Duodenal mucosa (tissue), 2 donors: ENCODE measurements around the gene FAM72C.
"Not testable (repeated sequence)": the region's sequence is repeated elsewhere in the genome, so short reads cannot be mapped to it uniquely, and the experiment has no call there.

Source experiments
- H3K27ac ChIP-seq: one replicate; pipeline ENCODE4 v1.7.0; 2013; ENCODE audit warnings: low read depth, low read length
- H3K27me3 ChIP-seq, 2 donors: one replicate each; pipeline ENCODE4 v1.7.0; 2013; ENCODE audit warnings: low read length in 2 of 2, control low read depth in 1 of 2; ENCODE audit not compliant: insufficient read depth in 2 of 2, control insufficient read depth in 1 of 2
- H3K36me3 ChIP-seq, 2 donors: one replicate each; pipeline ENCODE4 v1.7.0; 2013; ENCODE audit warnings: low read length in 2 of 2, control low read depth in 1 of 2; ENCODE audit not compliant: insufficient read depth in 2 of 2, control insufficient read depth in 1 of 2
- H3K4me1 ChIP-seq, 2 donors: one replicate each; pipeline ENCODE4 v1.7.0; 2013; ENCODE audit warnings: low read length in 2 of 2, control low read depth in 1 of 2; ENCODE audit not compliant: insufficient read depth in 2 of 2, control insufficient read depth in 1 of 2
- H3K4me3 ChIP-seq, 2 donors: one replicate each; pipeline ENCODE4 v1.7.0; 2013; ENCODE audit warnings: low read length in 2 of 2, low read depth in 1 of 2
- H3K9ac ChIP-seq, 2 donors: one replicate each; pipeline ENCODE4 v1.7.0; 2013; ENCODE audit warnings: low read length in 2 of 2, low read depth in 1 of 2
- H3K9me3 ChIP-seq, 2 donors: one replicate each; pipeline ENCODE4 v1.7.0; 2013; ENCODE audit warnings: low read length in 2 of 2, control low read depth in 1 of 2; ENCODE audit not compliant: control insufficient read depth in 1 of 2

The FAM72C gene

DNA sequence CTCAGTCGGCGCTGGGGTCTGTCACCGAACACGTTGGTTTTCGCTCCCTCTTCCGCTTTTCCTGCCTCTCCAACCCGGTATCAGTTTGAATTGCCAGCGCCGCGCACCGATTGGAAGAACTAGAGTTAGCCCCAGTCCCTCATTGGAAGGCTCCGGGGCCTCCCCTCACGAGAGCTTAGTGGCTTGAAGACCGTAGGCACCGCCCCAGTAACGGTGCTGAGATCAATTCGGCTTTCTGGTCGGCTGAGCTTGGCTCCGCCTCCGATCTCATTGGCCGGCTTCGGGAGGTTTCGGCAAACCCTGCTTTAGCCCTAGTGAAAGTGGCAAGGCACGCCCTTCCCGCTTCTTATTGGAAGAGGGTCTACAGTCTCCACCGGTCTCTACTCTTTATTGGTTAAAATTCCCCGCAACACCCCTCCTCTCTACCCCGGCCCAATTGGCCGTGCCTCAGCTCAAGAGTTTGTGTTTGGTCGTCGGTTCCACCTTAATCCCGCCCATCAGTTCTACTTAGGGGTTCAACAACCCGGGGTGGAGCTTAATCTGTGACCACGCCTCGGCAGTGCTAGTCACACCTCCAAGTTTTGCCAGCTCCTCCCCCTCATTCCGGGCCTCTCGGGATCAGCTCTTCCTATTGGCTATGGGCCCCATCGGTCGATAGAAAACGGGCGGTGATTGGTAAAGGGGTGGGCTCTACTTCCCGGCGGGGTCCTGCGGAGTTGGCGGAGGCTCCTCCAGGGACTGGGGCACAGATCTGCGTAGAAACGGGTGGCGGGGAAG, at the start of gene FAM72C:
Gene FAM72C (minus strand): TSS at position 63 of the 777 bp plus-strand sequence. CDS start 845 bp downstream, outside the sequence.
- H3K36me3 ChIP-seq, H3K4me3 ChIP-seq, H3K9ac ChIP-seq, H3K27me3 ChIP-seq, H3K9me3 ChIP-seq, H3K4me1 ChIP-seq, H3K27ac ChIP-seq: not testable (repeated sequence)

DNA sequence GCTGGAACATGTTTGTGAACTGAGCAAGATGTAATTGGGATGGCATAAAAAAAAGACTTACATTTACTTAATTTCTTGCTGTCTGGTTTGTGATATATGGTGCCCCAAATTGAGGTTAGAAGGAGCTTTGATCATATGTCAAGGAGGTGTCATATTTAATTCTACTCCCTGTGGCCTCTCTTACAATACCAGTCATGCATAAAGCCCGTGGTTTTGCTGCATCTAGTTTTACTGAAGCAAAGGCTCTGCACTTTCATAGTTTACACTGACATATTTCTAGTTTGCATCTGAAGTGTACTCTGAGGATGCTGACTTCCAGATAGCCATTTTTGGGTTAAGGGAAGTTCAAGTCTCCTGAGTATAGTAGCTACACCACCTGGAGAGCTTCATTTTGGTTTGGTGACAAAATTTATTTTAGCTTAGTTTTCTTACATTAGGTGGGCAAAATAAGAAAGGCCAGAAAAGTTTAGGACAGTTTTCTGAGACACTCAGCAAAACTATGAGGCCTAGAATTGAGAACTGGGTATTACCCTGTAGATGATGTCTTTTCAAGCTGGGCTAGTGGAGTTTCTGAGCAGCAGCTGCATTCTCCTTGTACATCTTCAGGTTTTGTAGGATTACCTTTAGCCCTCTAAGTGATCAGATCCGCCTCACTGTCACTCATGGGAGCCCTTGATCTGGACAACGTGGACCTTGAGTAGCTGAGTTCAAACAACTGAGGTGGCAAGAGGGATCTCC, 48.4 kb upstream of the FAM72C start:
- not testable (repeated sequence) for H3K4me1 ChIP-seq, H3K27ac ChIP-seq, H3K27me3 ChIP-seq, H3K4me3 ChIP-seq, H3K9ac ChIP-seq, H3K36me3 ChIP-seq, H3K9me3 ChIP-seq

DNA sequence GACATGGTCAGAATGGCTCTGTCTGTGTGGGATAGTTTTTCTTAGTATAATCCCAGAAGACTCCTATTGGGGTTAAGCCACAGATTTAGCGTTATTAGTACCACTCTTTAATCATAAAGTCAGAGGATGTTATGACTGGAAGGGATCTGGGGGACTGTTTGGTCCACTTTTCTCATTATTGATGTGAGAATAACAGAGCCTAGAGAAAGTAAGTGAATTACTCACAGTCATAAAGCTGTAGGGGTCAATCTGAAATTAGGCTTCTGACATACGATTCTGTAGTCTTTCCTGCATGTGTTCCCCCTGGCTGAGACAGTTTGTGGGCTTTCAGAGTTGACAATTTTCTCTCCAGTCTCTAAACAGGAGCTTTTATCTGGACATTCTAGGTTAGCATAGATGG, 47.3 kb upstream of the FAM72C start:
- not testable (repeated sequence) for H3K4me1 ChIP-seq, H3K27me3 ChIP-seq, H3K27ac ChIP-seq, H3K9ac ChIP-seq, H3K9me3 ChIP-seq, H3K36me3 ChIP-seq, H3K4me3 ChIP-seq

DNA sequence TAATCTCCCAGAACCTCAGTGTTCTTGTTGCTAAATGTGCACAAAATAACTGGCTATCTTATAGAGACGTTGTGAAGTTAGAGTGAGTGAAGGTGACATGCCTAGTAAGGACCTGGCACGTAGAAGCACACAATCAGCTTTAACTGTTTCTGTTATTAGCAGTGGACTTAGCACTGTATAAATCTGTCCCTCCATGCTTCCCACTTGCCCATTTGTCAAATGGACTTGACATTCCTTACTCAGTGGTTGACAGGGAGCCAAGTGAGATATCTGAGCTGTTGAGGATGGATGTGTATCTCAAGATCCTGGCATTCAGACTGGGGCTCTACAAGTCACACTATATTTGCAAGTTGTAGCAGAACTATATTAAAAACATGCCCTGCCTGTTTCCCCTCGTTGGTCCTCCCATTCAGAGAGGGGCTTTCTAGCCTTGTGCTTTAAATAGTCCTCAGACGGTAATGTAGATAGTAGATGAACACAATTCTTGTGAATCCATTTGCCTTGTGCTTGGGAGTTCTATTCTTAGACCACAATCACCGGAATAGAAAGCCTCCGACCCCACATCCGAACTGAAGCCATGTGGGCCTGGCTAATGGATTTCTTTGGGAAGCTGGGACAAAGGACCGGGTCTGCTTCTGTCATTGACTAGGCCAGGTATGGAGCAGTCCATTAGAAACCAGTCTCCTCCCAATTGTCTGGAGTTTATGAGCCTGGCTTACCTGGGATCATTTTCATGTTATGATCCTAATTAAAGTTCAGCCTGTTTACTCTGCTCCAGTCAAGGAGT, 43.6 kb upstream of the FAM72C start:
- not testable (repeated sequence) for H3K36me3 ChIP-seq

DNA sequence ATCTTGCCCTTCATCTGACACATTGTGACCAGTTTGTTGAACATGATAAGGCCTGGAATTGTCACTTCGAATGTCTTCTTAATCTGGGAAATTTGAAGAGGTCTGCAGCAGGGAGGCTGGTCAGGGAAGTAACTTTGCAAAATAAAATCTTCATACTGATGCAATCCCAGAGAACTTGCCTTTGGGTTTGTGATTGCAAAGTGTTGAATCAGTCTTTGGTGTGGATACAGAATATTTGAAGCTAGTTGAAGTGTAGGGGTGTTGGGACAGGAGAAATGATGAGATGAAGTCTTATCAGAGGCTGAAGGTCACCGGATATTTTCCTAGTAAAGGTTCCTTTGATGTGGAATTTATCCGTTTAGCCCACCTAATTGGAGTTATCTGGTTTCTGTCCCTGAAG, 42.7 kb upstream of the FAM72C start:
- not testable (repeated sequence) for H3K4me3 ChIP-seq, H3K27me3 ChIP-seq, H3K36me3 ChIP-seq, H3K9me3 ChIP-seq, H3K27ac ChIP-seq, H3K4me1 ChIP-seq, H3K9ac ChIP-seq

More for the DNA sequence above, 43.6 kb upstream of the FAM72C start:
- not testable (repeated sequence) for H3K4me3 ChIP-seq, H3K27me3 ChIP-seq, H3K4me1 ChIP-seq, H3K27ac ChIP-seq, H3K9me3 ChIP-seq, H3K9ac ChIP-seq

DNA sequence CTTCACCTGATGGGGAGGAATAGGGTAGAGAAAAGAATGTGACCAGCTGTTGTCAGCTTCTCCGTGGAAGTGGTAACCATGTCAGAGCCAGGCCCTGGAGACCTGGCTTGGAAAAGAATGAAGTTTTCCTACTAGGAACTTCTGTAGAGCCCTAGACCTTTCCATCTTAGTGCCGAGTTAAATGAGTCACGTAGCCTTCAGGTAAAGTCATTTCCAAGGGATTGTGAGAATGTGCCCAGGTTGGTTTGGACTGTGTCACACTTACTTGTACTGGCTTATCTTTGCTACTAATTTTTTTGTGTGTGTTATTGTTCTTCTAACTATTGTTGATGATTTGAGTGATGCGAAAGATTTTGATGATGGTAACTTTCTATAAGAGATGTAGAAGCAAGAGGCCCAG, 42.3 kb upstream of the FAM72C start:
- not testable (repeated sequence) for H3K36me3 ChIP-seq, H3K4me1 ChIP-seq, H3K27me3 ChIP-seq, H3K9ac ChIP-seq, H3K27ac ChIP-seq, H3K9me3 ChIP-seq, H3K4me3 ChIP-seq

DNA sequence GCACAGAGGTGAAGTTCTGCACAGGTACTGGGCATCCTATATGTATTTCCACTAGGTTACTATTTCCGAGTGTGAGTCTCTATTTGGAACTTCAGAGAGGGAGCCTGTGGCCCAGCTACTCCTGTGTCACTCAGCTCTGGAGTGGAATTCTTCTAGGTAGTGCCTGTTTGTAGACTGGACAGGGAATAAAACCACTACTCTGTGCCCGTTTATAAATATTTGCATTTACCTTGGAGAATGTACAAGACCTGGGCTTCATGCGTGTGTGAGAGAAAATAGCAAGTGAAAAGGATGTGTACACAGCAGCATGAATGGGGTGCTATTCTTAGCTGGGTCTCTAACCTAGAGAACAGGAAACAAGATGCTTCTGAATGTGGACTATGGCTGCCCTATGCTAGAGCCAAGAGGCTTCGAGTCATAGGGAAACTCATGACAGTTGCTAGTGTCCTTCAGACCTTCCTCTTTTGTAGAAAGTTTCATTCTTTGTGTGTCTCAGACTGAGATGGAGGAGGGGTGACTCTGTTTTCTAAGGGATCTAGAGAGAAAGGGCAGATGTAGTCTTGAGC, 40.5 kb upstream of the FAM72C start:
- H3K27me3 ChIP-seq = not testable (repeated sequence)

DNA sequence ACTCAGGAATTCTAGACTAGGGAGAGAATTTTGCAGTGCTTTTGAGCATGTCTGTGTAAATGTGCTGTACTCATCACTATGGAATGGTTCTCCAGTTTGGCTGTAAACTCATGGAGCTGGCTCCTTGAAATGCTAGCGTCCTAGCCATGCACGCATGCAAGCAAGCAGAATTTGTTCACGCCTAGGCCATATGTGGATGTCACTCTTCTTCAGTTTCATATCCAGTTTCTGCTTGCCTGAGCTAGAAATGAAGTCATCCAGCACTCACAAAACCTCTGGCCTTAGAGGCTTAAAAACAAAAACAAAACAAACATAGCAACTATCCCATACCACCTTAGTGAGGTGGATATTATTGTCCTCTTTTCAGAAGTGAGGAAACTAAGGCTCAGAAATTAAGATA, 37.6 kb upstream of the FAM72C start:
- H3K4me1 ChIP-seq, H3K9ac ChIP-seq: not testable (repeated sequence)

More for the DNA sequence above, 40.5 kb upstream of the FAM72C start:
- H3K4me1 ChIP-seq, H3K4me3 ChIP-seq, H3K9ac ChIP-seq, H3K27ac ChIP-seq, H3K36me3 ChIP-seq, H3K9me3 ChIP-seq: not testable (repeated sequence)

DNA sequence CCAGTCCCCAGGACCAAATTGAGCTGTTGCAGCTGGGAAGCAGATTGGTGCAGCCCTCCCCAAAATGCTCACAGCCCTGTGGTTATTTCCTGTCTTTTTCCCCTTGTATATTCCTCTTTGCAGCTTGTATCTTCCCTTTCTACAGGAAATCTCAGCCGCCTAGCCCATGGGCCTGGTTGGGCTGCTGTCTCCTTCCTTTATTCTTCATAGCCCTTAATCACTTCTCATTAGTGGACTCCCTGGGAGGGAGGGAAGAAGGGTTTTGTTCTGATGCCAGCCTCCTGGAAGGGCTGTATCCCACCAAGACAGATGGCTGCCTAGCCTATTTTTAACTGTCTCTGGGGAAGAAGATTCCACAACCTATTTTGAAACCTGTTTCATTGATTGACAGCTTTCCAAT, 32.5 kb upstream of the FAM72C start:
- not testable (repeated sequence) for H3K27me3 ChIP-seq, H3K4me1 ChIP-seq, H3K4me3 ChIP-seq, H3K27ac ChIP-seq, H3K9ac ChIP-seq, H3K9me3 ChIP-seq, H3K36me3 ChIP-seq

More for the DNA sequence above, 37.6 kb upstream of the FAM72C start:
- not testable (repeated sequence) for H3K9me3 ChIP-seq, H3K27ac ChIP-seq, H3K36me3 ChIP-seq, H3K27me3 ChIP-seq, H3K4me3 ChIP-seq
